Measurements from ENCODE around the gene BRD9.

The BRD9 gene

DNA sequence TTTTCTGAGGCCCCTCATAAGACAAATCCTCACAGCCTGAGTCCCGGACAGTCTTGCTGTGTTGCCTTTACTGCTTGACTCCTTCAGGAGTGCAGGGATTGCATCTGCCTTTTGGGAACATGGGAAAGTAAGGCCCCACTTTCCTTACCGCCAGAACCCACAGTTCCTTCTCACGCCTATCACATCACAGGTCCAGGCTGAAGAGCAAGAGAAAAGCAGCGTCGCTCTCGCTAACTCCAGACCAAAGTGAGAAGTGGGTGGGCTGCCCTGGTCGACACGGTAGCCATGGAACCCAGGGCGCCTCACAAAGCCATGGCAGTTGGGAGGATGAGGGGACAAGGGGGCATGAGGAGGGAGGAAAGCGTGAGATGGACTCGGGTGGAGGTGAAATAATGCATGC lies 33.9 kb downstream of the BRD9 start:
- H3K27ac ChIP-seq (ENCODE audit: low read depth, low read length, poor library complexity, severe bottlenecking): no peak overlapping the region
- no peak for TF ChIP-seq EZH2 (IDR thresholded peaks at IDR 0.05; ENCODE audit: borderline replicate concordance, low read length)
- TF ChIP-seq, protein P1, sequence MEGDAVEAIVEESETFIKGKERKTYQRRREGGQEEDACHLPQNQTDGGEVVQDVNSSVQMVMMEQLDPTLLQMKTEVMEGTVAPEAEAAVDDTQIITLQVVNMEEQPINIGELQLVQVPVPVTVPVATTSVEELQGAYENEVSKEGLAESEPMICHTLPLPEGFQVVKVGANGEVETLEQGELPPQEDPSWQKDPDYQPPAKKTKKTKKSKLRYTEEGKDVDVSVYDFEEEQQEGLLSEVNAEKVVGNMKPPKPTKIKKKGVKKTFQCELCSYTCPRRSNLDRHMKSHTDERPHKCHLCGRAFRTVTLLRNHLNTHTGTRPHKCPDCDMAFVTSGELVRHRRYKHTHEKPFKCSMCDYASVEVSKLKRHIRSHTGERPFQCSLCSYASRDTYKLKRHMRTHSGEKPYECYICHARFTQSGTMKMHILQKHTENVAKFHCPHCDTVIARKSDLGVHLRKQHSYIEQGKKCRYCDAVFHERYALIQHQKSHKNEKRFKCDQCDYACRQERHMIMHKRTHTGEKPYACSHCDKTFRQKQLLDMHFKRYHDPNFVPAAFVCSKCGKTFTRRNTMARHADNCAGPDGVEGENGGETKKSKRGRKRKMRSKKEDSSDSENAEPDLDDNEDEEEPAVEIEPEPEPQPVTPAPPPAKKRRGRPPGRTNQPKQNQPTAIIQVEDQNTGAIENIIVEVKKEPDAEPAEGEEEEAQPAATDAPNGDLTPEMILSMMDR (IDR thresholded peaks at IDR 0.05; ENCODE audit: low read length): no peak
- H3K9me3 ChIP-seq (ENCODE audit: low read length): no peaks in the 10 kb centered on the region
- no peak overlapping the region for H3K9ac ChIP-seq (ENCODE audit: low read length)
- peaks cover 11% of the 10 kb centered on the region for H3K36me3 ChIP-seq (ENCODE audit: insufficient read depth, low read length)
- no peaks in the 10 kb centered on the region for H4K20me1 ChIP-seq (ENCODE audit: insufficient read depth, low read length)
- H3K4me2 ChIP-seq (ENCODE audit: low read length): no peak overlapping the region
- no peaks in the 10 kb centered on the region for H3F3A ChIP-seq (ENCODE audit: insufficient read depth, low read length)
- H2AFZ ChIP-seq (ENCODE audit: low read length): no peak overlapping the region
- no peaks in the 10 kb centered on the region for H3K9me2 ChIP-seq (ENCODE audit: low read depth, low read length)
- no peak overlapping the region for H3K4me3 ChIP-seq (ENCODE audit: low read depth, low read length, poor library complexity, severe bottlenecking)
- H3K27me3 ChIP-seq (ENCODE audit: insufficient read depth, low read length): no peaks in the 10 kb centered on the region
- H3K79me2 ChIP-seq (ENCODE audit: insufficient read depth, low read length): no peaks in the 10 kb centered on the region
- no peaks in the 10 kb centered on the region for H3K4me1 ChIP-seq (ENCODE audit: insufficient read depth, low read length, severe bottlenecking)

DNA sequence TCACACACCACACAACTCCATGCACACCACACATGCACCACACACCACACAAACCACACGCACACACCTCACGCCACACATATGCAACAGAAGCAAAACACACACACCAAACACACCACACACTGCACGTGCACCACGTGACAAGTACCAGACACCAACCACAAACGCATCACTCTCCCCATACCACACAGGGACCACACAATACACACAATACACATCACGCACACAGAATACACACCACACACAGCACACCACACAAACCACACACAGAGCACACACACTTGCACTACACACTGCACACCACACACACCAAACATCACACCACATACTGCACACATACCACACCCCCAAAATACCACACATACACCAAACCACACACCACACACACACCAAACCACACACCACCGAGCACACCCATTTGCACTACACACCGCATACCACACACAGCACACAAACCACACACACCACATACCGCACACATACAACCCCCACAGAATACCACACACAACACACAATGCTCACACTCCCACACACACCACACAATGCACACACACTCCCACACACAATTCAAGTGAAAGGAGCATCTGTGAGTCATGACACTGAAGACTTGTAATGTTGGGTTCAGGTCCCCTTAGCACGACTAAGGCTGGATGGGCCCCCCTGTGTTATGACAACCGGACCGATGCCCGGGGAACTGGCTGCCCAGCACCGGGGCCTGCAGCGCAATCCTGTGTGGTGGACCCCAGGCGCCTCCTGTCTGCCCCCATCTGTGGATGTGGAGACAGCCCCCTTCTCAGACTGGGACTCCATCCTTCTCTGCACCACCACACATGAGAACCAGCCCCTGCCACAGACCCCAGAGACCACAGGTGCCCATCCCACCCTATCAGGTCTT lies 35.8 kb downstream of the BRD9 start:
- no peak for TF ChIP-seq EZH2 (IDR thresholded peaks at IDR 0.05; ENCODE audit: borderline replicate concordance, low read length)
- TF ChIP-seq, protein P1 (IDR thresholded peaks at IDR 0.05; ENCODE audit: low read length): no peak
- Histone ChIP-seq H3K4me2 (ENCODE audit: low read length) (no peak overlapping the region), H4K20me1 (ENCODE audit: insufficient read depth, low read length) (no peaks in the 10 kb centered on the region), H3K27ac (ENCODE audit: low read depth, low read length, poor library complexity, severe bottlenecking) (no peak overlapping the region), H3K4me1 (ENCODE audit: insufficient read depth, low read length, severe bottlenecking) (no peaks in the 10 kb centered on the region), H2AFZ (ENCODE audit: low read length) (no peak overlapping the region), H3K9me2 (ENCODE audit: low read depth, low read length) (no peaks in the 10 kb centered on the region), H3K36me3 (ENCODE audit: insufficient read depth, low read length) (no peaks in the 10 kb centered on the region), H3F3A (ENCODE audit: insufficient read depth, low read length) (no peaks in the 10 kb centered on the region), H3K79me2 (ENCODE audit: insufficient read depth, low read length) (no peaks in the 10 kb centered on the region), H3K27me3 (ENCODE audit: insufficient read depth, low read length) (no peaks in the 10 kb centered on the region), H3K9me3 (ENCODE audit: low read length) (no peaks in the 10 kb centered on the region), H3K4me3 (ENCODE audit: low read depth, low read length, poor library complexity, severe bottlenecking) (no peak overlapping the region), H3K9ac (ENCODE audit: low read length) (no peak overlapping the region)

DNA sequence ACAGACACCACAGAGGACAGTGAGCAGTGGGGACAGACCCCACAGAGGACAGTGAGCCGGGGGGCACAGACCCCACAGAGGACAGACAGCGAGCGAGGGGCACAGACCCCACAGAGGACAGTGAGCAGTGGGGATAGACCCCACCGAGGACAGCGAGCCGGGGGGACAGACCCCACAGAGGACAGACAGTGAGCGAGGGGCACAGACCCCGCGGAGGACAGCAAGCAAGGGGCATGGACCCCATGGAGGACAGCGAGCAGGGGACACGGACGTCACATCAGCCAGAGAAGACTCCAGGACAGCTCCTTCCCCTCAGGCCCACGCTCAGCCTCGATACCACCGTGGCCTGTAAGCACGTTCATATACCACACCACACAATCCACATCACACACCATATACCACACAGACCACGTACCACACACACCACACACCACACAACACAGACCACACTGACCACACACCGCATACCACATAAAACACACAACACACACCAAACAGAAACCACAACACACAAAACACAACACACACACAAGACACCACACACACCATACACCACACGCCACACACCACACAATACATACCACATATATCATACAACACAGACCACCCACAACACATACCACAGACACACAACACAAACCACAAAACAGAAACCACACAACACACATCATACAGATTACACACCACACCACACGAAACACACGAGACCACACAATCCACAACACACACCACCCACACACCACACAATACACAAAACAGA lies 36.6 kb downstream of the BRD9 start:
- H3K9ac ChIP-seq (ENCODE audit: low read length): no peak overlapping the region
- H3K4me2 ChIP-seq (ENCODE audit: low read length): no peak overlapping the region
- no peaks in the 10 kb centered on the region for H3K9me2 ChIP-seq (ENCODE audit: low read depth, low read length)
- H3K27ac ChIP-seq (ENCODE audit: low read depth, low read length, poor library complexity, severe bottlenecking): no peak overlapping the region
- no peak overlapping the region for H3K4me3 ChIP-seq (ENCODE audit: low read depth, low read length, poor library complexity, severe bottlenecking)
- H3K36me3 ChIP-seq (ENCODE audit: insufficient read depth, low read length): no peaks in the 10 kb centered on the region
- no peaks in the 10 kb centered on the region for H3K9me3 ChIP-seq (ENCODE audit: low read length)
- TF ChIP-seq, protein P1 (IDR thresholded peaks at IDR 0.05; ENCODE audit: low read length): no peak
- no peak for TF ChIP-seq EZH2 (IDR thresholded peaks at IDR 0.05; ENCODE audit: borderline replicate concordance, low read length)
- H3K79me2 ChIP-seq (ENCODE audit: insufficient read depth, low read length): no peaks in the 10 kb centered on the region
- no peaks in the 10 kb centered on the region for H4K20me1 ChIP-seq (ENCODE audit: insufficient read depth, low read length)
- no peak overlapping the region for H2AFZ ChIP-seq (ENCODE audit: low read length)
- no peaks in the 10 kb centered on the region for H3F3A ChIP-seq (ENCODE audit: insufficient read depth, low read length)
- no peaks in the 10 kb centered on the region for H3K4me1 ChIP-seq (ENCODE audit: insufficient read depth, low read length, severe bottlenecking)
- H3K27me3 ChIP-seq (ENCODE audit: insufficient read depth, low read length): no peaks in the 10 kb centered on the region
